ENCODE data around the gene PNPLA7.

DNA sequence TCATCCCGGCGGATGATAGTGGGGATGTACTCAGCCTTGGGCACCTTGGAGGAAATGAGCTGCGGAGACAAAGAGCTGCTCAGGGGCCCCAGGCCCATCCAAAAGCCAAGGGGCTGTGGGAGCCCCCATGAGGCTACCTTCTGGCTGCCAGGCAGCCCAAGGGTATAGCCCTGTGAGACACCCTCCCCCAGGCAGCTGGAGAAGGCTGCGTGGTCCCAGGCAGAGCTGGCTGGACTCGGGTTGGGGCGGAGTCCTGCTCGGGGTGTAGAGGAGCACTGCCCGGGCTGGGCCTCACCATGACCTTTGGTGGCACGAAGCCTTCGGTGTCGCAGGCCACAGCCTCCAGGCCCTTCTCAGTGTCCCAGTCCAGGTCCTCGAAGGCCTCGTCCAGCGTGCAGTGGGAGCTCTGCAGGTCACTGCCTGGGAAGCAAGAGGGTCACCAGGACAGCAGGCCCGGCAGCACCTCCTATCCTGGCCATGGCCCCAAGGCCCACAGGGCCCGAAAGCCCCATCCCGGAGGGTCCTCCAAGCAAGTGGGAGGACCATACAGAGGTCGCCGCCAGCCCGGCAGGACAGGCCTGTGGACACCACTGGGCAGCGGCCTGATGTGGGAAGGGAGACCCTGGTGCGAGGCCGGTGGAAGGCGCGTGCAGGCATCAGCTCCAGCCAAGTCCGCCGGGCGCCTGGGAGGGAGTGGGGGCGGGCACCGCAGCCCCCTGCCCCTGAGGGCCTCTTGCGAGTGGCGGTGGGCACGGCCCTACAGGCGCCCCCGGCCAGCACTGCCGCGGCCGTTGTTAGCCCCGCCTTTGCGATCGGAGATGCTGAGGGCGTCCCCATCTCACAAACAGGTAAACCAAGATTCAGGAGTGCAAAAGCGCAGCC is 97.2 kb downstream of the PNPLA7 start:
- TF ChIP-seq, protein P1, sequence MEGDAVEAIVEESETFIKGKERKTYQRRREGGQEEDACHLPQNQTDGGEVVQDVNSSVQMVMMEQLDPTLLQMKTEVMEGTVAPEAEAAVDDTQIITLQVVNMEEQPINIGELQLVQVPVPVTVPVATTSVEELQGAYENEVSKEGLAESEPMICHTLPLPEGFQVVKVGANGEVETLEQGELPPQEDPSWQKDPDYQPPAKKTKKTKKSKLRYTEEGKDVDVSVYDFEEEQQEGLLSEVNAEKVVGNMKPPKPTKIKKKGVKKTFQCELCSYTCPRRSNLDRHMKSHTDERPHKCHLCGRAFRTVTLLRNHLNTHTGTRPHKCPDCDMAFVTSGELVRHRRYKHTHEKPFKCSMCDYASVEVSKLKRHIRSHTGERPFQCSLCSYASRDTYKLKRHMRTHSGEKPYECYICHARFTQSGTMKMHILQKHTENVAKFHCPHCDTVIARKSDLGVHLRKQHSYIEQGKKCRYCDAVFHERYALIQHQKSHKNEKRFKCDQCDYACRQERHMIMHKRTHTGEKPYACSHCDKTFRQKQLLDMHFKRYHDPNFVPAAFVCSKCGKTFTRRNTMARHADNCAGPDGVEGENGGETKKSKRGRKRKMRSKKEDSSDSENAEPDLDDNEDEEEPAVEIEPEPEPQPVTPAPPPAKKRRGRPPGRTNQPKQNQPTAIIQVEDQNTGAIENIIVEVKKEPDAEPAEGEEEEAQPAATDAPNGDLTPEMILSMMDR (IDR thresholded peaks at IDR 0.05 in 8 of 11, conservative IDR thresholded peaks at IDR 0.05 in 3 of 11) = no peak
- TF ChIP-seq POLR2AphosphoS5 (IDR thresholded peaks at IDR 0.05) = no peak
- TF ChIP-seq POLR2A (IDR thresholded peaks at IDR 0.05) = no peak

Measured in spleen (tissue), 7 donors.